Activated naive CD4-positive, alpha-beta T cell (primary cell): ENCODE results near the gene ZMIZ1.

Experiments
- DNase-seq, 4 experiments: peaks; one replicate each; lab custom pipeline; 2025; lab: John Stamatoyannopoulos, UW

ZMIZ1 gene

GRCh38 chr10:79310911-79311573 is 242.3 kb downstream of the ZMIZ1 start:
- no peak for DNase-seq

- no peak for DNase-seq
Measured at GRCh38 chr10:79311581-79312407, 243.0 kb downstream of the ZMIZ1 start.

GRCh38 chr10:79312601-79313187 is 243.9 kb downstream of the ZMIZ1 start:
- no peak for DNase-seq

GRCh38 chr10:79313320-79313719 is 244.6 kb downstream of the ZMIZ1 start:
- DNase-seq: no peak

GRCh38 chr10:79313911-79314439 is 245.2 kb downstream of the ZMIZ1 start:
- no peak for DNase-seq

- no peak for DNase-seq
Measured at GRCh38 chr10:79314761-79315601, 246.2 kb downstream of the ZMIZ1 start.

GRCh38 chr10:79315602-79315920 is 246.8 kb downstream of the ZMIZ1 start:
- no peak for DNase-seq

GRCh38 chr10:79316671-79317431 is 248.1 kb downstream of the ZMIZ1 start:
- no peak for DNase-seq

GRCh38 chr10:79318369-79318768 is 249.6 kb downstream of the ZMIZ1 start:
- DNase-seq: no peak

- DNase-seq: no peak
Measured at GRCh38 chr10:79319115-79319771, 250.5 kb downstream of the ZMIZ1 start.

- DNase-seq: no peak
Measured at GRCh38 chr10:79320316-79320715, 251.6 kb downstream of the ZMIZ1 start.

- no peak for DNase-seq
Measured at GRCh38 chr10:79320820-79321493, 252.2 kb downstream of the ZMIZ1 start.

GRCh38 chr10:79321494-79321882 is 252.7 kb downstream of the ZMIZ1 start:
- DNase-seq: no peak

- DNase-seq: no peak
Measured at GRCh38 chr10:79321951-79322350, 253.2 kb downstream of the ZMIZ1 start.

GRCh38 chr10:79322616-79323543 is 254.1 kb downstream of the ZMIZ1 start:
- DNase-seq: peak in 3 of 4 experiments; percentile 25 to 69 (median 67)

- no peak for DNase-seq
Measured at GRCh38 chr10:79323602-79324001, 254.8 kb downstream of the ZMIZ1 start.

- no peak for DNase-seq
Measured at GRCh38 chr10:79324032-79324695, 255.4 kb downstream of the ZMIZ1 start.

GRCh38 chr10:79326361-79327089 is 257.8 kb downstream of the ZMIZ1 start:
- no peak for DNase-seq
